NCI-H1105 (cell line): Measurements from ENCODE around the gene LCE3E.
"Not testable (repeated sequence)": the region's sequence is repeated elsewhere in the genome, so short reads cannot be mapped to it uniquely, and the experiment has no call there.

Experiments used
- DNase-seq: peaks from one replicate; lab custom pipeline; 2025; lab: John Stamatoyannopoulos, UW

Gene LCE3E

GRCh38 chr1:152566681-152567080 lies at the start of gene LCE3E:
TSS of gene LCE3E (minus strand) at chr1:152566780. CDS start at chr1:152566208, 572 bp downstream.
- no peak for DNase-seq

- no peak for DNase-seq
These were observed 46.9 kb upstream of the LCE3E start, which contains the start of gene LCE3B for GRCh38 chr1:152613511-152613910. TSS of gene LCE3B (plus strand) at chr1:152613811. CDS start at chr1:152613811, 0 bp downstream.

- DNase-seq = no peak
These were observed 33.4 kb upstream of the LCE3E start, which contains the start of gene LCE3C for GRCh38 chr1:152599934-152600333. TSS of gene LCE3C (plus strand) at chr1:152600234. CDS start at chr1:152600732, 498 bp downstream.

- DNase-seq = no peak
These were observed 30.4 kb upstream of the LCE3E start for GRCh38 chr1:152596986-152597385.

GRCh38 chr1:152585586-152585985 lies 19.0 kb upstream of the LCE3E start:
- no peak for DNase-seq

GRCh38 chr1:152582647-152583046 lies 16.1 kb upstream of the LCE3E start:
- DNase-seq = no peak

- DNase-seq = no peak
These were observed 13.9 kb upstream of the LCE3E start, which contains the start of gene LCE3D for GRCh38 chr1:152580433-152580832. TSS of gene LCE3D (minus strand) at chr1:152580516. CDS start at chr1:152579936, 580 bp downstream.

- DNase-seq = not testable (repeated sequence)
These were observed 12.9 kb upstream of the LCE3E start for GRCh38 chr1:152579526-152579925.

- no peak for DNase-seq
These were observed 10.6 kb upstream of the LCE3E start for GRCh38 chr1:152577168-152577567.

- DNase-seq = no peak
These were observed 905 bp downstream of the LCE3E start for GRCh38 chr1:152565535-152566215.

GRCh38 chr1:152565115-152565514 lies 1.5 kb downstream of the LCE3E start:
- DNase-seq = no peak

GRCh38 chr1:152548358-152548757 lies 18.2 kb downstream of the LCE3E start:
- DNase-seq = not testable (repeated sequence)

GRCh38 chr1:152546704-152547103 lies 19.9 kb downstream of the LCE3E start:
- DNase-seq = no peak

GRCh38 chr1:152543820-152544219 lies 22.8 kb downstream of the LCE3E start:
- DNase-seq = no peak

- no peak for DNase-seq
These were observed 26.7 kb downstream of the LCE3E start for GRCh38 chr1:152539901-152540300.

GRCh38 chr1:152537496-152537895 lies 29.1 kb downstream of the LCE3E start:
- no peak for DNase-seq

- DNase-seq = no peak
These were observed 30.8 kb downstream of the LCE3E start for GRCh38 chr1:152535774-152536173.

- no peak for DNase-seq
These were observed 33.1 kb downstream of the LCE3E start for GRCh38 chr1:152533327-152533938.

- no peak for DNase-seq
These were observed 41.4 kb downstream of the LCE3E start for GRCh38 chr1:152525080-152525641.

GRCh38 chr1:152520561-152521090 lies 46.0 kb downstream of the LCE3E start:
- DNase-seq = no peak

- no peak for DNase-seq
These were observed 46.7 kb downstream of the LCE3E start for GRCh38 chr1:152519851-152520250.

- no peak for DNase-seq
These were observed 49.3 kb downstream of the LCE3E start for GRCh38 chr1:152517237-152517811.
